NCI-H1105 treated with DMSO at 0.1 percent for 48 hours (cell line): Measurements from ENCODE around the gene GNAI3.

Experiments used
- DNase-seq: peaks from one replicate; lab custom pipeline; 2025; lab: John Stamatoyannopoulos, UW

Gene GNAI3

DNA sequence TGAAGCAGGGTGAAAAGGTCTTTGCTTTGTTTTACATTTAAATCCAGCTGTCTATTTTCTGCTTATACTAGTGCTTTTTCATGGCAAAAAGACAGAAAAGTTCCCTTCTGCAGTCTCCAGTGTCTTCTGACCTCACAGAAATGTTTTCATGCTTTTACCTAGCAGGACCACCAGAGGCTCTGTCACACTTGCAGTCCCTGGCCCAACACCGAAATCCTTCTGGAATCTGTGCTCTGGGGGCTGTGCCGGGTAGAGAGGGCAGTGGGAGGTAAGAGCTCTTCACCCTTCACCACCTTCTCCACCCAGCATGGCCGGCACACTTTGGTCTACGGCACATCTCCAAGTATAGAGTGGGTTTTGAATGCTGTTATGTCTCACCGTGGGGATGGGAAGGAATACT, 50.2 kb downstream of the GNAI3 start:
- DNase-seq: no peak

- no peak for DNase-seq
Measured at GRCh38 chr1:109603229-109603628, 54.8 kb downstream of the GNAI3 start.

DNA sequence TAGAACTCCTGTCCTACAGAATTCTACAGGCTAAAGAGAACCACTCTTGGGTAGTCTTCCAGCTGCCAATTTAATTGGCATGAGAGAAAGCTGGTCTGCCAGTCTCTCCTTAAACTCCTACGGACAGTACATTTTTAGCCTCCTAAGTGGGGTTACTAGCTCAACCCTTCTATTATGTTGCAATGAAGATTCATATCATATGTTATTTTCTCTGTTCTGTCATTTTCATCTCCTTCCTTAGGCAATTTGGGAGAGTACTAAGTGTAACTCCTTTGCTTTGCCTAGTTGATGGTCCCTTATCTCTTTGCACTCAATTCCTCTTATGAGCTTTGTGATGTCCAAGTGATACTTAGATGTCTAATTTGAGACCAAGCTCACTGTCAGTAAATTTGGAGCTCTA, 57.0 kb downstream of the GNAI3 start:
- DNase-seq: no peak

- DNase-seq: no peak
Measured at GRCh38 chr1:109609881-109610280, 61.5 kb downstream of the GNAI3 start.

- no peak for DNase-seq
Measured at GRCh38 chr1:109610609-109611307, 62.3 kb downstream of the GNAI3 start.

DNA sequence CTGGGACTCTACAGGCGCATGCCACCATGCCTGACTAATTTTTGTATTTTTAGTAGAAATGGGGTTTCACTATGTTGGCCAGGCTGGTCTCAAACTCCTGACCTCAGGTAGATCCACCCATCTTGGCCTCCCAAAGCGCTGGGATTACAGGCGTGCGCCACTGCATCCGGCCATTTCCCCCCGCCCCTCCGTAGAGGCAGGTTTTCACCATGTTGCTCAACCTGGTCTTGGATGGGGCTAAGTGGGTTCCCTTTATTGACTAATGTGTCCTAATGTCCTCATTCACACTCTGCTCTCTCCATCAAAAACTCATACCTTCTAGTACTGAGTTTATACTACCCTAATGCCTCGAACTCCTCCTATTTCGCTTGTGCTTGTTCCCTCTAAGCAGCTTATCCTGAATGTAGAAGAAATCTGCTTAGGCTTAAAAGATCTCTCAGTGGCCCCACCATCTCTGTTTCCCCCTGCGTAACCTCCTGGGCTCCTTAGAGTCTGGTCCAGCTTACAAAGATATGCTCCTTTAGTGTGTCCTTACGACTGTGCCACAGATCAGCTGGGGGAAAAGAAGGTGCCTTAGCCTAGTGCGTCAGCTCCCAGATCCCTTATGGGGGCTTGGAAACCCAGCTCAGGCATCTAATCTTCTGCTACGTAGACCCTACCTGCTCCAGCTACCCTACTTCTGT, 63.0 kb downstream of the GNAI3 start:
- no peak for DNase-seq

DNA sequence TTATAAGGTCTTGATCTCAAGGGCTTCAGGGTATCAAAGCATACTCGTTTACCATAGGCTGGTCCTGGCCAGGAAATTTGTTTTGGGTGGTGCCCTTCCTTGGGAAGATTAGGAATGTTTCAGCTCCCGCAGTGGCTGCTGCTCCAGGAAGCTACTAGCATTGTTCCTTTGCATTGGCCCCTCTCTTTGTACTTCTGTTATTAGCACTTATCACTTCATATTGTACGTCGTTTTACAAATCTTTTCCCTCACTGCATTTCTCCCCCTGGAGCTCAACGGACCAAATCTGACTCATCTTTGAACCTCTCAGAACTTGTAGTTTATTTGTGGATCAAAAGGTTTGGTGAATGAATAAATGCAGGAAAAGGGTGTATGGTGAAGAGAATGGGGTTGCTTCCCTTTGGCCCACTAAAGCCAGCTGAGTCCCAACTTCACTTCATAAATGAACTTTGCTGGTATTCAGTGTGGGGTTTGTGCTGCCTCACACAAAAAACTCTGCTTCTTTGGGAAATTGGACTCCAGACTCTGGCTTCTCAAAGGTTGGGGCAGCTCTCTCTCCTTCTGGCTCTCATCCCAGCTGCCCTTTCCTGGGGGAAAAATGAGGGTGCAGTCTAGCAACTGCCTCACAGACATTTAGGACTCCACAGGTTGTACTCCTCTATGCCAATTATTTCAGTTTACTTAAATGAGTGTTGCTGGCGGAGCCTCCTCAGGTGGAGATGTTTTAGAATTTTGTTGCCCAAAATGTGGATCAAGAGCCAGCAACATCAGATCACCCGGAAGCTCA, 65.1 kb downstream of the GNAI3 start:
- DNase-seq: no peak

DNA sequence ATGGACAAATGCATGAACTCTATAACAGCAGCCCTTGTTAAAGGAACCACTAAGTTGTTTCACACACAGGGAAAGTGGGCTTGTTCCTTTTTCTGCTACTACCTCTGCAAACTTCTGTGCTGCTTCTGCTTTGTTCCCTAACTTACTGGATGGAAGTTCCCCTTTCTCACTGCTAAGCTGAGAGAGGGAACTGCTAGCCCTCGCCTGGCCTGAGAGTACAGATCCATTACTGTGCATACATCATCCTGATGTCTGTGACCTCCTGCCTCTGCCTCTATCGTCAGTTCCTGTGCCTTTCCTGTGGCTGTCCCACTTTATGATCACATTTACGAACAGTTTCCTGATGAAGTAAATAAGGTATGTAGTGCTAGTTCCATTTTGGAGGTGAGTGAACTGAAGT, 67.5 kb downstream of the GNAI3 start:
- no peak for DNase-seq

- DNase-seq: no peak
Measured at GRCh38 chr1:109616391-109616790, 68.0 kb downstream of the GNAI3 start.

GRCh38 chr1:109617291-109617801, 68.9 kb downstream of the GNAI3 start:
- DNase-seq: no peak

DNA sequence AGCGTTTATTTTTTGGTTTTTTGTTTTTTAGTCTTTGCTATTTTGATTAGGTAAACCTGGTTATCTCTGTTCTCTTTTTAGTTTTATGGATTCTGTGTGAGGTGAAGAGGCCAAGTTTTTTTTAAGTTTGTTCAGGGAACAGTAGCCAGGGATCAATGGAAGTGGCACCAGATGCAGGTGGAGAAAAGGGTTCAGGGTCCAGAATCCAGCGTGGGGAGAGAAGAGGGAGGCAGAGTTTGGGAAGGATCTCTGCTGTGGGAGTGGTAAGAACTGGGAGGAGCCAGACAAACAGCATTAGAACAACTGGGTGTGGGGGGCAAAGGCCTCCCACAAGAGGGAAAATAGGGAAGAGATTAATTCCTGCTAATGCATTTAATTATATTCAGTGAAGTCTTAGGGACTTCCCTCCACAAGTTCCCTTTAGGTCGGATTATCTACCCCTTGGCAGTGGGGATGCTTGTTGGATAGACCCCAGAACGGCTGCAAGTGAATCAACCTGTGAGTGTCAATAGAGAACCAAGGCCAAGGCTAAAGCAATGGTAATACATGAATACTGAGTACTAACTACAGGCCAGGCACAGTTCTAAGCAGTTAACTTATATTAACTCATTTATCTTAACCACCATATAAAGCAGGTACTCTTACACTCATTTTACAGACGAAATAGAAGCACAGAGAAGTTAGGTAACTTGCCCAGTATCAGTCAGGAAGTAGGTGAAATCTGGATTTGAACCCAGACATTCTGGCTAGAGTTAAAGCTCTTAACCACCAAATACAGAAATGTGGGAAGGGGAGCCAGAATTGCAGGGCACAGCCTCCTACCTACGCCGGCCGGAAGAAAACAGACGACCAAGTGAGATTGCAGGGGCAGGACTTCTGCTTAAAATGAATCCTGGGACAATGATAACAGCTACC, 70.5 kb downstream of the GNAI3 start:
- DNase-seq: no peak

DNA sequence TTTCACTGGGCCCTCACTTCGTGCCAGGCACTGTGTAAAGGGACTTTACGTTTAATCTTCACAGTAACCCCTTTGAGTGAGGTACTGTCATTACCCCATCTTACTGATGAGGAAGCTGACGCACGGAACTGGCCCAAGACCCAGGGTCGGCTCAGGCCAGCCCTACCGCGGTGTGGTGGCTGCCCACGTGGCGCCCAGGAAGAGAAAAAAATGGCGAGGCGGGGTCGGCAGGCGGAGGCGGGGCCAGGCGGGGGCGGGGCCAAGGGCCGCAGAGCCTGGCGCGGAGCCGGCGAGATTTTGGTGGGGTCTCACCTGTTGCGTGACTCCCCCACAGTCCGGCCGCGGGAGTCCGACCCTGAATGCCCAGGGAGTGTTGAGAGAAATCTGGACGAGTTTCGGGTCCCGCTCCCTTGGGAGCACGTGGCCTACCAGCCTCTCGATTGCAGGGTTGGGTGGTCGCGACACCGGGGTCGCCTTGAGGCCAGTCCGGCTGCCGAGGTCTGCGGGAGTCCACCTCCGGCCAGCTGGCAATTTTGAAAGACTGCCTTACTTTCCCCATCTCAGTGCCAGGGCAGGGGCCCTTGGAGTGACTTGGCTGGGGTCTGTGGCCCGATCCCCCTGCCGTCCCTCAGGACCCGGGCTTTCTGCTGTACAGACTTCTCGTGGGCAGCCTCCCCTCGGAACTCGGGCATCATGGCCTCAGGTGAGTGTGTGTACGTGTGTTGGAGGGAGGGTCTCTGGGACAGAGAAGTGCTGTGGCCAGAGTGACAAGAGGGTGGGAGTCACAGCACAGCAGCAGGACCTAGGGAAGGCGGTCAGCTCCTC, 71.4 kb downstream of the GNAI3 start, which contains the start of the genes AMPD2 and GNAT2:
AMPD2 (plus strand) TSS at position 262 of the 825 bp plus-strand sequence. CDS start 1,339 bp downstream, outside the sequence.
GNAT2 (minus strand) TSS at position 41 of the 825 bp plus-strand sequence. CDS start 6,746 bp downstream, outside the sequence.
- peak; percentile 47 for DNase-seq

DNA sequence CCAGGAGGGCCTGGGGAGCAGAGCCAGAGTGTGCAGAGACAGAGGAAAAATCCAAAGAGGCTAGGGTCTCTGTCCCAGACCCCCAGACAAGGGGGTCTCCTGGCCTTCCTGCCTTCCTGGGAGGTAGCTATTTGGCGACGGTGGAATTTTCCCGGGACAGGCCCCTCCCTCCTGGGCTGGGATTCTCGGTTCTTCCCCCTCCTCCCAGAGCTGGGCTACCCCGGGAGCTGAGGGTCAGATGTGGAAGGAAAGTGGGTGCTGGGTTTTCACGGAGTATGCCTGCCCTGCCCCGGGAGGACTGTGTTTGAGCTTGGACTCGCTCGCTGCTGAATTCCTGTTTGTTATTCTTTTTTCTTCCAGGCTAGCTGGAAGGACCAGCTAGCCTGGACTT, 72.0 kb downstream of the GNAI3 start:
- peak; percentile 34 for DNase-seq

DNA sequence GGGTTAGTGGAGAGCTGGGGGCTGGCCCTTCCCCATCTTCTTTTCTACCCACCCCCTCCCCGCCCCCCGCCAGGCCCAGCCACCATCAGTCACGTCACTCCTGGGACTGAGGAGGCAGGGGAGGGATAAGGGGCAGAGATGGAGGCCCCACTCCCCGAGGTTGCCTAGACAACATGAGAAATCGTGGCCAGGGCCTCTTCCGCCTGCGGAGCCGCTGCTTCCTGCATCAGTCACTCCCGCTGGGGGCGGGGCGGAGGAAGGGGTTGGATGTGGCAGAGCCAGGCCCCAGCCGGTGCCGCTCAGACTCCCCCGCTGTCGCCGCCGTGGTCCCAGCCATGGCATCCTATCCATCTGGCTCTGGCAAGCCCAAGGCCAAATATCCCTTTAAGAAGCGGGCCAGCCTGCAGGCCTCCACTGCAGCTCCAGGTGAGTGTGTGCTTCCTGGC, 72.4 kb downstream of the GNAI3 start:
- DNase-seq: peak; percentile 91

- no peak for DNase-seq
Measured at GRCh38 chr1:109621379-109622136, 73.1 kb downstream of the GNAI3 start.

DNA sequence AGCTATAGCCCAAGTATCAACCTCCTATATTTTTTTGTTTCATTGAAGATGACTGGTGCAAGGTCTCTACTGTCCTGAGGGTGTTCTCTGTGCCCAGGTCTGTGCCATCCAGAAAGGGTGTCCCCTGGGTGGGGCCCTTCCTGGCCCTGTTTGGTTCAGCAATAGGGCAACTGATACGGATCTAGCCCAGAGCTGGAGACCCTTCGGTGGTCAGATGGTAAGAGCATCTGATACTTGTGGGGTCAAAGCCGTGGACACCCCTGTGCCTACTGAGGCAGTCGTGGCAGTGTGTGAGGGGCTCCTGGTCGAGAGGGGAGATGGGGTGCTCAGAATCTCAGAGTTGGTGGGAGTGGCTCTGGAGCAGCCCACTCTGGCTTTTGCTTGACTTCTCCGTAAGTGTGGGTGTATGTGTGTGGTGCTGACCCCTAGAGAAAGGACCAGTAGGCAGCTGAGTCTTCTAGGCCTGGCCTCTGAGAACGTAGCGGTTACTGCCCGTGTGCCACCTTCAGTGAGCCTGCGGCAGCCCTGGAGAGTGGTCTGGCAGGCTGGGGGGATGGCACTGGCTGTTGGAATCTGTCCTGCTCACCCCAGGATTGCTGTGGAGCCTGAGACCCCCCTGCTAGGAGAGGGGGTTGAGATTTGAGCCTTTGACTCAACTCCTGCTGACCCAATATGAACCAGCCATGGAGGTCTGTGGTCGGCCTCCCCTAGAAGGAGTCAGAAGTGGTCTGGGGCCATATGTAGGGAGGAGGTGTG, 73.9 kb downstream of the GNAI3 start:
- DNase-seq: no peak

GRCh38 chr1:109622895-109623294, 74.5 kb downstream of the GNAI3 start:
- no peak for DNase-seq

GRCh38 chr1:109623601-109624161, 75.3 kb downstream of the GNAI3 start:
- no peak for DNase-seq
